H9 (cell line): ENCODE measurements around the gene MYO1D. TPM values are rescaled to one million over a fixed set of nuclear protein-coding genes. Genes with fewer than 3 reads are reported as not detected.

Source experiments
- DNase-seq: peaks from one replicate; pipeline ENCODE4 v3.0.0-alpha.2; 2017
- H2AFZ ChIP-seq: one replicate; pipeline ENCODE4 v1.6.1; 2013; ENCODE audit warnings: mild to moderate bottlenecking, low read length, control low read depth, moderate library complexity
- H2AK5ac ChIP-seq: 2 replicates; pipeline ENCODE4 v1.6.1; 2013; ENCODE audit warnings: low read length, control low read depth, mixed read lengths; ENCODE audit not compliant: insufficient read length
- H2BK120ac ChIP-seq: one replicate; pipeline ENCODE4 v1.6.1; 2013; ENCODE audit warnings: low read depth, mild to moderate bottlenecking, low read length, control low read depth, inconsistent platforms; ENCODE audit not compliant: poor library complexity, severe bottlenecking
- H2BK12ac ChIP-seq: 2 replicates; pipeline ENCODE4 v1.6.1; 2013; ENCODE audit warnings: low read length, control low read depth, mixed read lengths, low read depth; ENCODE audit not compliant: insufficient read length
- H2BK15ac ChIP-seq: 2 replicates; pipeline ENCODE4 v1.6.1; 2013; ENCODE audit warnings: low read depth, low read length, control low read depth
- H2BK20ac ChIP-seq: one replicate; pipeline ENCODE4 v1.6.1; 2013; ENCODE audit warnings: low read depth, mild to moderate bottlenecking, low read length, control low read depth, inconsistent platforms; ENCODE audit not compliant: poor library complexity, severe bottlenecking
- H2BK5ac ChIP-seq: 2 replicates; pipeline ENCODE4 v1.6.1; 2013; ENCODE audit warnings: low read length, control low read depth, mixed read lengths; ENCODE audit not compliant: insufficient read length
- H3K14ac ChIP-seq: 2 replicates; pipeline ENCODE4 v1.6.1; 2013; ENCODE audit warnings: low read length, control low read depth; ENCODE audit not compliant: insufficient read depth
- H3K18ac ChIP-seq: 2 replicates; pipeline ENCODE4 v1.6.1; 2013; ENCODE audit warnings: low read depth, mild to moderate bottlenecking, mixed read lengths, low read length, control low read depth; ENCODE audit not compliant: insufficient read length
- H3K23ac ChIP-seq: 2 replicates; pipeline ENCODE4 v1.6.1; 2013; ENCODE audit warnings: low read length, control low read depth, mixed read lengths, low read depth; ENCODE audit not compliant: insufficient read length
- H3K23me2 ChIP-seq: 2 replicates; pipeline ENCODE4 v1.6.1; 2013; ENCODE audit warnings: low read depth, mild to moderate bottlenecking, mixed read lengths, low read length, control low read depth; ENCODE audit not compliant: insufficient read length, poor library complexity, severe bottlenecking
- H3K27ac ChIP-seq: 2 replicates; pipeline ENCODE4 v1.5.1; 2013; ENCODE audit warnings: low read length, control low read depth, mixed read lengths, low read depth; ENCODE audit not compliant: insufficient read length
- H3K27me3 ChIP-seq: 2 replicates; pipeline ENCODE4 v1.6.1; 2013; ENCODE audit warnings: low read length, control low read depth, inconsistent platforms; ENCODE audit not compliant: insufficient read depth
- H3K4ac ChIP-seq: 2 replicates; pipeline ENCODE4 v1.6.1; 2013; ENCODE audit warnings: low read depth, mild to moderate bottlenecking, control low read depth, inconsistent platforms, low read length, moderate library complexity
- H3K4me1 ChIP-seq: 2 replicates; pipeline ENCODE4 v1.6.1; 2013; ENCODE audit warnings: low read length, control low read depth, inconsistent platforms; ENCODE audit not compliant: insufficient read depth
- H3K4me2 ChIP-seq: 2 replicates; pipeline ENCODE4 v1.6.1; 2013; ENCODE audit warnings: low read length, control low read depth, mixed read lengths; ENCODE audit not compliant: insufficient read length, insufficient read depth
- H3K56ac ChIP-seq: 2 replicates; pipeline ENCODE4 v1.6.1; 2013; ENCODE audit warnings: low read depth, mild to moderate bottlenecking, mixed read lengths, low read length, control low read depth; ENCODE audit not compliant: insufficient read length
- H3K79me1 ChIP-seq: 2 replicates; pipeline ENCODE4 v1.6.1; 2013; ENCODE audit warnings: low read depth, mild to moderate bottlenecking, moderate library complexity, low read length, control low read depth, inconsistent platforms; ENCODE audit not compliant: insufficient read depth, poor library complexity, severe bottlenecking
- H3K79me2 ChIP-seq: 2 replicates; pipeline ENCODE4 v1.6.1; 2013; ENCODE audit warnings: low read length, control low read depth, inconsistent platforms; ENCODE audit not compliant: insufficient read depth
- H3K9ac ChIP-seq: 2 replicates; pipeline ENCODE4 v1.6.1; 2013; ENCODE audit warnings: low read length, control low read depth, mixed read lengths; ENCODE audit not compliant: insufficient read length; ENCODE audit errors: extremely low read depth
- H3K9me3 ChIP-seq: one replicate; pipeline ENCODE4 v1.6.1; 2013; ENCODE audit warnings: low read depth, low read length, inconsistent platforms; ENCODE audit not compliant: control insufficient read depth
- H3T11ph ChIP-seq: one replicate; pipeline ENCODE4 v1.6.1; 2013; ENCODE audit warnings: mild to moderate bottlenecking, low read length, control low read depth, inconsistent platforms
- H4K20me1 ChIP-seq: one replicate; pipeline ENCODE4 v1.6.1; 2013; ENCODE audit not compliant: control insufficient read depth, insufficient read length, insufficient read depth
- H4K5ac ChIP-seq: 2 replicates; pipeline ENCODE4 v1.6.1; 2013; ENCODE audit warnings: low read depth, mild to moderate bottlenecking, mixed read lengths, low read length, control low read depth; ENCODE audit not compliant: insufficient read length
- H4K8ac ChIP-seq: replicated peaks from 2 replicates; pipeline ENCODE4 v1.6.1; 2013; ENCODE audit warnings: low read length, control low read depth, mixed read lengths, low read depth; ENCODE audit not compliant: insufficient read length
- H4K91ac ChIP-seq: 2 replicates; pipeline ENCODE4 v1.6.1; 2013; ENCODE audit warnings: low read depth, mild to moderate bottlenecking, moderate library complexity, mixed read lengths, low read length, control low read depth; ENCODE audit not compliant: insufficient read length
- H3K27ac Mint-ChIP-seq, 3 experiments: 2 replicates in 2 of 3; 3 replicates in 1 of 3; pipeline ENCODE4 v1.8.0; 2020 to 2021; ENCODE audit warnings: mixed read lengths in 3 of 3, mild to moderate bottlenecking in 1 of 3, moderate library complexity in 1 of 3
- H3K27me3 Mint-ChIP-seq: 2 replicates; pipeline ENCODE4 v1.8.0; 2021; ENCODE audit warnings: low read depth, mild to moderate bottlenecking, moderate library complexity, mixed read lengths
- H3K36me3 Mint-ChIP-seq, 3 experiments: 2 replicates in 2 of 3; 3 replicates in 1 of 3; pipeline ENCODE4 v1.8.0; 2020 to 2021; ENCODE audit warnings: low read depth in 3 of 3, mixed read lengths in 3 of 3; ENCODE audit not compliant: insufficient read depth in 1 of 3
- H3K4me1 Mint-ChIP-seq, 2 experiments: 2 replicates each; pipeline ENCODE4 v1.8.0; 2020; ENCODE audit warnings: mixed read lengths in 2 of 2
- H3K4me3 Mint-ChIP-seq, 2 experiments: 2 replicates in 1 of 2; 3 replicates in 1 of 2; pipeline ENCODE4 v1.8.0; 2020 to 2021; ENCODE audit warnings: mild to moderate bottlenecking in 2 of 2, mixed read lengths in 2 of 2, moderate library complexity in 1 of 2
- H3K9me3 Mint-ChIP-seq, 2 experiments: 2 replicates in 1 of 2; 3 replicates in 1 of 2; pipeline ENCODE4 v1.8.0; 2020; ENCODE audit warnings: mild to moderate bottlenecking in 2 of 2, mixed read lengths in 2 of 2, moderate library complexity in 1 of 2
- CTCF ChIP-seq: fragments of 200-600 bp; sonication (generic); conservative IDR thresholded peaks from 3 replicates; pipeline ENCODE4 v1.8.0; 2021; ENCODE audit warnings: antibody characterized with exemption, mild to moderate bottlenecking
- WGBS: extraction: QIAGEN DNeasy Blood & Tissue Kit; methylation state at CpG from one replicate; pipeline ENCODE4 v1.1.7; 2013; ENCODE audit warnings: missing lambda C conversion rate, low lambda C conversion rate, mixed read lengths; ENCODE audit not compliant: insufficient read length; ENCODE audit errors: extremely low coverage; 5-methylcytosine and 5-hydroxymethylcytosine counted together
- total RNA-seq: library from RNA; stranded (reverse); gene quantifications from 2 replicates; pipeline ENCODE4 v1.2.1, GENCODE V29; 2021

The MYO1D gene
- total RNA-seq, 1 experiment from 2014 or later = 19.0 TPM

DNA sequence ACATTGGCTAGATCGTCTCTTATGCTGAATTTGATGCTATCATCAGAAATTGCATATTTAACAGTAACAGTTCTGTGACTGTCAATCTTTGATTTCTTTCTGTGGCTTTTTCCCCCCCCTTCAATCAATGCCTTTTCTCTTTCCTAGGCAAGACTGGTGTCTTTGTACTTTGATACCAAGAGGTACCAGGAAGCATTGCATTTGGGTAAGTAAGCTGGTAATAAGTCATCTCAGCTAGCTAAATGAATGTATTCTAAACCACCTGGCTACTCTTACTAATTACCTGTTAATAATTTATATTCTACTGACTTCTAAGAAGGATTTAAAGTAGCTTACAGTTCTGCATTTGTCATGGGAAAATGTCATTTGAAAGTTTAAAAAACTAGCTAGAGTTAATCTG, 412.6 kb downstream of the MYO1D start:
- Mint-ChIP-seq H3K27ac (no peak overlapping the region), H3K36me3 (peaks cover 46 to 87% (median 60%) of the 10 kb centered on the region in 3 experiments), H3K9me3 (no peaks in the 10 kb centered on the region; a peak in 1 of 5 replicates), H3K4me1 (peaks cover 0 to 3% of the 10 kb centered on the region in 2 experiments; a peak in 1 of 4 replicates), H3K4me3 (no peak overlapping the region), H3K27me3 (no peaks in the 10 kb centered on the region)
- Histone ChIP-seq H3K9ac (no peak overlapping the region), H3K79me1 (peaks cover 3% of the 10 kb centered on the region), H3K4me2 (no peak overlapping the region), H2BK12ac (no peak overlapping the region), H2BK5ac (no peak overlapping the region), H3K27ac (no peak overlapping the region), H3K4me1 (no peaks in the 10 kb centered on the region), H4K20me1 (no peaks in the 10 kb centered on the region), H3K79me2 (peaks cover 2% of the 10 kb centered on the region; the same call in 1 of the 2 replicates), H2AK5ac (no peak overlapping the region), H3K23ac (no peak overlapping the region), H3K56ac (no peak overlapping the region), H2BK15ac (no peak overlapping the region), H3K27me3 (no peaks in the 10 kb centered on the region), H2BK120ac (no peak overlapping the region), H2AFZ (no peak overlapping the region), H3K4ac (no peak overlapping the region), H4K5ac (no peak overlapping the region), H4K8ac (no peak overlapping the region), H3T11ph (no peak overlapping the region), H3K23me2 (no peaks in the 10 kb centered on the region), H3K14ac (no peak overlapping the region), H4K91ac (no peak overlapping the region), H2BK20ac (no peak overlapping the region), H3K9me3 (no peaks in the 10 kb centered on the region), H3K18ac (no peak overlapping the region)
- no peak for TF ChIP-seq CTCF
- no peak for DNase-seq
- no CpG with 5 or more reads among the region's 1 CpG for WGBS
